AG04450 (cell line): ENCODE measurements around the gene SLC1A1. TPM values are rescaled to one million over a fixed set of nuclear protein-coding genes. Genes with fewer than 3 reads are reported as not detected.

Source experiments
- CTCF ChIA-PET: fragments of 300-600, 350-600 bp; formaldehyde crosslinking; extraction: SDS; loops from one replicate; lab custom pipeline; 2022; ENCODE audit warnings: antibody characterized with exemption, inconsistent platforms; lab: Charles Lee
- POLR2A ChIA-PET: fragments of 350-600 bp; formaldehyde crosslinking; extraction: SDS; loops from one replicate; lab custom pipeline; 2021; ENCODE audit warnings: antibody characterized with exemption, inconsistent platforms; lab: Yijun Ruan, JAX
- DNase-seq: peaks from one replicate; pipeline ENCODE4 v3.0.0-alpha.2; 2011; ENCODE audit warnings: low read depth, low spot score
- H3K27ac ChIP-seq: one replicate; pipeline ENCODE4 v1.5.1; 2012; ENCODE audit warnings: low read depth, low read length, control low read depth
- H3K27me3 ChIP-seq: one replicate; pipeline ENCODE4 v1.6.0; 2012; ENCODE audit warnings: low read length; ENCODE audit not compliant: control insufficient read depth, insufficient read depth
- H3K4me3 ChIP-seq: 2 replicates; pipeline ENCODE4 v1.5.1; 2011; ENCODE audit warnings: mild to moderate bottlenecking, low read depth, low read length, control low read depth
- H3K9me3 ChIP-seq: 2 replicates; pipeline ENCODE4 v1.5.1; 2012; ENCODE audit warnings: low read length; ENCODE audit not compliant: control insufficient read depth, insufficient read depth
- CTCF ChIP-seq: IDR thresholded peaks from 2 replicates; pipeline ENCODE4 v1.5.1; 2011; ENCODE audit warnings: low read depth, low read length, control low read depth, inconsistent platforms
- polyA plus RNA-seq: library from polyadenylated mRNA; depleted of rRNA; stranded (reverse); fragments of >200 nt; gene quantifications from 2 replicates; pipeline ENCODE4 v1.2.3, GENCODE V29; 2011

SLC1A1 gene
- polyA plus RNA-seq, 1 experiment: 0.55 TPM

- H3K27me3 ChIP-seq: no peaks in the 10 kb centered on the region
- DNase-seq: no peak
- TF ChIP-seq CTCF: no peak
- CTCF ChIA-PET: no interaction called here
- POLR2A ChIA-PET: no interaction called here
- H3K27ac ChIP-seq: no peak overlapping the region
- H3K9me3 ChIP-seq: no peaks in the 10 kb centered on the region
- no peak overlapping the region for H3K4me3 ChIP-seq
These were observed 25.3 kb upstream of the SLC1A1 start for GRCh38 chr9:4464911-4465513.

- no peak for TF ChIP-seq CTCF
- no peak for DNase-seq
- H3K9me3 ChIP-seq: no peaks in the 10 kb centered on the region
- no peaks in the 10 kb centered on the region for H3K27me3 ChIP-seq
- ChIA-PET CTCF (no interaction called here), POLR2A (no interaction called here)
- H3K27ac ChIP-seq: no peak overlapping the region
- no peak overlapping the region for H3K4me3 ChIP-seq
These were observed 24.4 kb upstream of the SLC1A1 start for GRCh38 chr9:4465910-4466309.

GRCh38 chr9:4475301-4475700, 15.0 kb upstream of the SLC1A1 start:
- Histone ChIP-seq H3K9me3 (no peaks in the 10 kb centered on the region), H3K4me3 (no peak overlapping the region), H3K27me3 (no peaks in the 10 kb centered on the region), H3K27ac (no peak overlapping the region)
- no peak for TF ChIP-seq CTCF
- no peak for DNase-seq
- POLR2A ChIA-PET: no interaction called here
- CTCF ChIA-PET: no interaction called here

GRCh38 chr9:4486176-4486575, 4.1 kb upstream of the SLC1A1 start:
- Histone ChIP-seq H3K27ac (no peak overlapping the region), H3K4me3 (no peak overlapping the region), H3K9me3 (no peaks in the 10 kb centered on the region; the same call in 1 of the 2 replicates), H3K27me3 (peaks cover 17% of the 10 kb centered on the region)
- DNase-seq: no peak
- TF ChIP-seq CTCF: no peak
- ChIA-PET CTCF (no interaction called here), POLR2A (no interaction called here)

- ChIA-PET POLR2A (no interaction called here), CTCF (no interaction called here)
- no peak for TF ChIP-seq CTCF
- Histone ChIP-seq H3K27me3 (peaks cover 30% of the 10 kb centered on the region), H3K27ac (no peak overlapping the region), H3K9me3 (no peaks in the 10 kb centered on the region; the same call in 1 of the 2 replicates), H3K4me3 (peak overlapping the region; percentile 53)
- DNase-seq: no peak
These were observed 728 bp upstream of the SLC1A1 start for GRCh38 chr9:4489562-4489918.
